ENCODE results near the gene EIF5. TPM values are rescaled to one million over a fixed set of nuclear protein-coding genes. Genes with fewer than 3 reads are reported as not detected.
A peak's percentile ranks its signal among the peaks of the same experiment; 100 is the strongest.

The EIF5 gene
- 100 to 1,000 TPM in 1 of 2 donors, 10 to 100 TPM in 1; 85.6 to 234 TPM for total RNA-seq

- TF ChIP-seq POLR2A (IDR thresholded peaks at IDR 0.05) (peak; percentile 99 to 100 (median 100)), CTCF (IDR thresholded peaks at IDR 0.05) (peak in 5 of 7 experiments; percentile 14 to 87 (median 68))
- 0% methylated on average over 3 to 73 of the region's 103 CpGs for WGBS, 2 donors
- Histone ChIP-seq H3K36me3 (replicated peaks in 1 of 2; ENCODE audit: insufficient read depth in 1 of 2, low read depth in 2 of 2) (peaks cover 12 to 26% of the 10 kb centered on the region in 2 donors), H3K27ac (peak within 1 kb of the TSS; percentile 99 to 100 (median 100)), H3K4me1 (peaks cover 32% of the 10 kb centered on the region), H3K27me3 (no peaks in the 10 kb centered on the region), H3K4me3 (peak within 1 kb of the TSS; percentile 88 to 100), H3K9me3 (no peaks in the 10 kb centered on the region)
- DNase-seq (peak; percentile 99 to 100 (median 100)), ATAC-seq (peak; percentile 94)
- intact Hi-C loops (cut with DNase I), result no loop called here
These were observed at the start of gene EIF5 for GRCh38 chr14:103333754-103334643. Gene EIF5, plus strand, starts transcription at chr14:103334237. Its CDS starts 1,624 bp downstream, at chr14:103335861.

GRCh38 chr14:103284574-103285467 lies 49.2 kb upstream of the EIF5 start:
- no peaks in the 10 kb centered on the region for H3K9me3 ChIP-seq
- TF ChIP-seq POLR2A (IDR thresholded peaks at IDR 0.05), result no peak
- no peak for TF ChIP-seq CTCF (IDR thresholded peaks at IDR 0.05)
- H3K4me1 ChIP-seq, result no peaks in the 10 kb centered on the region
- intact Hi-C loops (cut with DNase I), result no loop called here
- H3K27ac ChIP-seq, result no peak overlapping the region
- DNase-seq, result no peak
- H3K36me3 ChIP-seq (replicated peaks in 1 of 2; ENCODE audit: insufficient read depth in 1 of 2, low read depth in 2 of 2), result no peaks in the 10 kb centered on the region
- H3K4me3 ChIP-seq, result no peak overlapping the region
- 46 to 61% methylated on average over 9 of the region's 9 CpGs for WGBS, 2 donors
- no peaks in the 10 kb centered on the region for H3K27me3 ChIP-seq
- ATAC-seq, result no peak

- Histone ChIP-seq H3K27ac (no peak overlapping the region), H3K36me3 (replicated peaks in 1 of 2; ENCODE audit: insufficient read depth in 1 of 2, low read depth in 2 of 2) (no peaks in the 10 kb centered on the region), H3K4me1 (no peaks in the 10 kb centered on the region), H3K4me3 (no peak overlapping the region), H3K27me3 (no peaks in the 10 kb centered on the region), H3K9me3 (no peaks in the 10 kb centered on the region)
- ATAC-seq, result no peak
- no peak for DNase-seq
- WGBS, 2 donors, result 55 to 76% methylated on average over 2 of the region's 2 CpGs
- intact Hi-C loops (cut with DNase I), result no loop called here
- TF ChIP-seq POLR2A (IDR thresholded peaks at IDR 0.05) (no peak), CTCF (IDR thresholded peaks at IDR 0.05) (no peak)
These were observed 47.6 kb upstream of the EIF5 start for GRCh38 chr14:103286460-103286859.

GRCh38 chr14:103286968-103287850 lies 46.8 kb upstream of the EIF5 start:
- ATAC-seq, result no peak
- H3K9me3 ChIP-seq, result no peaks in the 10 kb centered on the region
- TF ChIP-seq POLR2A (IDR thresholded peaks at IDR 0.05) (no peak), CTCF (IDR thresholded peaks at IDR 0.05) (no peak)
- 73 to 78% methylated on average over 15 to 20 of the region's 20 CpGs for WGBS, 2 donors
- no peak overlapping the region for H3K4me3 ChIP-seq
- H3K4me1 ChIP-seq, result no peaks in the 10 kb centered on the region
- no peak overlapping the region for H3K27ac ChIP-seq
- no peaks in the 10 kb centered on the region for H3K36me3 ChIP-seq (replicated peaks in 1 of 2; ENCODE audit: insufficient read depth in 1 of 2, low read depth in 2 of 2)
- no peak for DNase-seq
- intact Hi-C loops (cut with DNase I), result no loop called here
- no peaks in the 10 kb centered on the region for H3K27me3 ChIP-seq

All from body of pancreas (tissue), 4 donors.